Keratinocyte (primary cell): ENCODE results near the gene PPP1R14B. TPM values are rescaled to one million over a fixed set of nuclear protein-coding genes. Genes with fewer than 3 reads are reported as not detected.

Experiments used
- DNase-seq: peaks from one replicate; pipeline ENCODE4 v3.0.0-alpha.2; 2011; ENCODE audit warnings: low read depth, missing footprints, low spot score
- FAIRE-seq: peaks from 2 replicates; lab custom pipeline; 2011; peaks lifted over from hg19 to GRCh38; lab: Jason Lieb, UNC
- H2AFZ ChIP-seq: 2 replicates; pipeline ENCODE4 v1.6.0; 2012; ENCODE audit warnings: low read length, control low read depth, inconsistent platforms; ENCODE audit not compliant: control insufficient read depth
- H3K27ac ChIP-seq: 2 replicates; pipeline ENCODE4 v1.5.1; 2011; ENCODE audit warnings: low read length; ENCODE audit not compliant: control insufficient read depth, insufficient read depth
- H3K27me3 ChIP-seq: 3 replicates; pipeline ENCODE4 v1.6.0; 2011; ENCODE audit warnings: low read length; ENCODE audit not compliant: control insufficient read depth, insufficient read depth; ENCODE audit errors: extremely low read depth
- H3K36me3 ChIP-seq, 2 experiments: 2 replicates in 1 of 2; 3 replicates in 1 of 2; pipeline ENCODE4 v1.5.1; 2011; ENCODE audit warnings: low read length in 2 of 2, mild to moderate bottlenecking in 1 of 2; ENCODE audit not compliant: control insufficient read depth in 2 of 2, insufficient read depth in 2 of 2; ENCODE audit errors: extremely low read depth in 1 of 2
- H3K4me1 ChIP-seq: 3 replicates; pipeline ENCODE4 v1.5.1; 2011; ENCODE audit warnings: low read length; ENCODE audit not compliant: control insufficient read depth, insufficient read depth; ENCODE audit errors: extremely low read depth
- H3K4me2 ChIP-seq: 3 replicates; pipeline ENCODE4 v1.6.0; 2011; ENCODE audit warnings: low read depth, low read length; ENCODE audit not compliant: control insufficient read depth, insufficient read depth; ENCODE audit errors: extremely low read depth
- H3K4me3 ChIP-seq, 3 experiments: fragments of 200-600 bp in 1 of 3; sonication (generic) in 1 of 3; 2 replicates in 2 of 3; 3 replicates in 1 of 3; pipeline ENCODE4 v1.5.1; 2011 to 2016; ENCODE audit warnings: low read length in 3 of 3, mild to moderate bottlenecking in 3 of 3, control low read depth in 2 of 3, inconsistent platforms in 1 of 3, low read depth in 1 of 3, mixed read lengths in 1 of 3, mixed run types in 1 of 3, moderate library complexity in 1 of 3; ENCODE audit not compliant: control insufficient read depth in 2 of 3, insufficient read depth in 2 of 3; ENCODE audit errors: extremely low read depth in 1 of 3
- H3K79me2 ChIP-seq: 2 replicates; pipeline ENCODE4 v1.6.0; 2012; ENCODE audit warnings: low read length; ENCODE audit not compliant: control insufficient read depth, insufficient read depth
- H3K9ac ChIP-seq: 3 replicates; pipeline ENCODE4 v1.6.0; 2011; ENCODE audit warnings: low read length; ENCODE audit not compliant: control insufficient read depth, insufficient read depth; ENCODE audit errors: extremely low read depth
- H3K9me1 ChIP-seq: 3 replicates; pipeline ENCODE4 v1.6.0; 2011; ENCODE audit warnings: low read length; ENCODE audit not compliant: control insufficient read depth, insufficient read depth; ENCODE audit errors: extremely low read depth
- H3K9me3 ChIP-seq: 2 replicates; pipeline ENCODE4 v1.5.1; 2012; ENCODE audit warnings: low read depth, low read length; ENCODE audit not compliant: control insufficient read depth
- H4K20me1 ChIP-seq: 3 replicates; pipeline ENCODE4 v1.6.0; 2011; ENCODE audit warnings: low read length; ENCODE audit not compliant: control insufficient read depth, insufficient read depth; ENCODE audit errors: extremely low read depth
- CTCF ChIP-seq, 3 experiments: IDR thresholded peaks in 1 of 3; conservative IDR thresholded peaks in 1 of 3; optimal IDR thresholded peaks in 1 of 3; 2 replicates in 2 of 3; 3 replicates in 1 of 3; pipeline versions ENCODE3 to v1.5.1; 2011; ENCODE audit warnings: low read length in 3 of 3, mild to moderate bottlenecking in 3 of 3, moderate library complexity in 2 of 3, control low read depth in 1 of 3, inconsistent platforms in 1 of 3; ENCODE audit not compliant: insufficient read depth in 2 of 3; ENCODE audit errors: extremely low read depth in 1 of 3
- EZH2 ChIP-seq: IDR thresholded peaks from one replicate; pipeline ENCODE4 v1.6.1; 2012; ENCODE audit warnings: inconsistent platforms, mild to moderate bottlenecking, low read length, moderate library complexity
- dilution Hi-C: fragments of 300-500 bp; cut with MboI; formaldehyde crosslinking; loops from one replicate; pipeline ENCODE4 v1.7.0; 2020; ENCODE audit warnings: low sequenced_read_pairs; ENCODE audit not compliant: extremely low pct_ligation_motif_present
- polyA plus RNA-seq, 5 experiments: library from polyadenylated mRNA; depleted of rRNA in 3 of 5; stranded (reverse) in 3 of 5; stranded (forward) in 1 of 5; unstranded in 1 of 5; fragments of >200 nt; gene quantifications; 1 replicate in 1 of 5; 2 replicates in 3 of 5; 3 replicates in 1 of 5; pipeline versions ENCODE4 v1.2.1 to v1.2.3, GENCODE V29; 2011 to 2012; ENCODE audit warnings: missing spikeins in 2 of 5, low read depth in 1 of 5, low replicate concordance in 1 of 5

The PPP1R14B gene
- polyA plus RNA-seq, 1 donor (not counting 4 experiments of a cell fraction or from before 2014, with no cell fraction given): 208 TPM

GRCh38 chr11:64289002-64289564 is 42.3 kb upstream of the PPP1R14B start:
- Histone ChIP-seq H3K36me3 (peaks cover 0 to 4% of the 10 kb centered on the region in 2 experiments), H3K4me3 (no peak overlapping the region), H3K4me1 (peaks cover 10% of the 10 kb centered on the region), H3K79me2 (peaks cover 3% of the 10 kb centered on the region), H3K9me3 (no peaks in the 10 kb centered on the region), H3K27ac (no peak overlapping the region), H3K27me3 (peaks cover 34% of the 10 kb centered on the region), H3K9me1 (no peaks in the 10 kb centered on the region), H4K20me1 (no peaks in the 10 kb centered on the region), H3K9ac (no peak overlapping the region), H3K4me2 (no peak overlapping the region), H2AFZ (no peak overlapping the region)
- no peak for TF ChIP-seq EZH2
- dilution Hi-C loops: no loop called here
- DNase-seq (no peak), FAIRE-seq (no peak)

- Histone ChIP-seq H3K4me1 (peaks cover 13% of the 10 kb centered on the region), H3K36me3 (peaks cover 1 to 4% of the 10 kb centered on the region in 2 experiments), H3K9me3 (no peaks in the 10 kb centered on the region), H3K27ac (no peak overlapping the region), H3K27me3 (peaks cover 29% of the 10 kb centered on the region), H3K9me1 (no peaks in the 10 kb centered on the region), H3K4me3 (no peak overlapping the region), H3K4me2 (no peak overlapping the region), H3K9ac (no peak overlapping the region), H2AFZ (no peak overlapping the region), H3K79me2 (peaks cover 7% of the 10 kb centered on the region), H4K20me1 (no peaks in the 10 kb centered on the region)
- FAIRE-seq (no peak), DNase-seq (no peak)
- dilution Hi-C loops: no loop called here
- no peak for TF ChIP-seq EZH2
- TF ChIP-seq CTCF (optimal IDR thresholded peaks at IDR 0.05 in 1 of 3, IDR thresholded peaks at IDR 0.05 in 1 of 3, conservative IDR thresholded peaks at IDR 0.05 in 1 of 3; ENCODE audit: extremely low read depth in 1 of 3, insufficient read depth in 2 of 3, low read length in 3 of 3): no peak
Measured at GRCh38 chr11:64288353-64288750, 41.6 kb upstream of the PPP1R14B start.
